Lower leg skin (tissue), 3 donors: ENCODE data around the gene GNAL.
"Not testable (repeated sequence)": the region's sequence is repeated elsewhere in the genome, so short reads cannot be mapped to it uniquely, and the experiment has no call there.

Experiments used
- POLR2A ChIP-seq, 2 donors: fragments of 450-650 bp; IDR thresholded peaks; one replicate each; pipeline ENCODE4 v1.6.1; 2016 to 2017; ENCODE audit warnings: antibody characterized with exemption in 2 of 2, mild to moderate bottlenecking in 1 of 2, moderate library complexity in 1 of 2
- TF ChIP-seq, protein P1 (sequence below), 3 donors: fragments of 450-650 bp; IDR thresholded peaks; one replicate each; pipeline ENCODE4 v1.5.1; 2016; ENCODE audit warnings: antibody characterized with exemption in 3 of 3, mild to moderate bottlenecking in 3 of 3, moderate library complexity in 2 of 3

DNA sequence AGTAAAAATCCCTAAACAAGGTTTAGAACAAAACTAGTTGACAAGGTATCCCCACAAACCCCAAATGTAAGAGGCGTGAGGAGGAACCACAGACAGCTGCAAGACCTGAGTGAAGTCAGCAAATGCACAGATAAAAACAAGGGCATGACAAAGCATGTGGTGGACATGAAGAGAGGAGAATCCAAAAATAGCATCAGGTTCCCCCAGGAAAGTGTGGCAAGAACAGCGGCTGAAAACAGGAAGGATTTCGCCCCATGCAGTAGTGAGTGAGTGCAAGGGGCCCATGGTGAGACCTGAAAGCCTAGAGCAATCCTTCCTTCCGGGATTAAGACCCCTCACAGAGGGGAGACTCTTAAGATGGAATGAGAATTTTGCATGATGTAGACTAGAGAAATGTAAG is 227.8 kb downstream of the GNAL start:
- TF ChIP-seq POLR2A (IDR thresholded peaks at IDR 0.05), result not testable (repeated sequence)
- TF ChIP-seq, protein P1, sequence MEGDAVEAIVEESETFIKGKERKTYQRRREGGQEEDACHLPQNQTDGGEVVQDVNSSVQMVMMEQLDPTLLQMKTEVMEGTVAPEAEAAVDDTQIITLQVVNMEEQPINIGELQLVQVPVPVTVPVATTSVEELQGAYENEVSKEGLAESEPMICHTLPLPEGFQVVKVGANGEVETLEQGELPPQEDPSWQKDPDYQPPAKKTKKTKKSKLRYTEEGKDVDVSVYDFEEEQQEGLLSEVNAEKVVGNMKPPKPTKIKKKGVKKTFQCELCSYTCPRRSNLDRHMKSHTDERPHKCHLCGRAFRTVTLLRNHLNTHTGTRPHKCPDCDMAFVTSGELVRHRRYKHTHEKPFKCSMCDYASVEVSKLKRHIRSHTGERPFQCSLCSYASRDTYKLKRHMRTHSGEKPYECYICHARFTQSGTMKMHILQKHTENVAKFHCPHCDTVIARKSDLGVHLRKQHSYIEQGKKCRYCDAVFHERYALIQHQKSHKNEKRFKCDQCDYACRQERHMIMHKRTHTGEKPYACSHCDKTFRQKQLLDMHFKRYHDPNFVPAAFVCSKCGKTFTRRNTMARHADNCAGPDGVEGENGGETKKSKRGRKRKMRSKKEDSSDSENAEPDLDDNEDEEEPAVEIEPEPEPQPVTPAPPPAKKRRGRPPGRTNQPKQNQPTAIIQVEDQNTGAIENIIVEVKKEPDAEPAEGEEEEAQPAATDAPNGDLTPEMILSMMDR (IDR thresholded peaks at IDR 0.05), result not testable (repeated sequence)
